ENCODE data around the gene KRTAP4-1. TPM values are rescaled to one million over a fixed set of nuclear protein-coding genes. Genes with fewer than 3 reads are reported as not detected.

The KRTAP4-1 gene
- total and polyA plus RNA-seq, 3 experiments from 2014 or later, result not detected

DNA sequence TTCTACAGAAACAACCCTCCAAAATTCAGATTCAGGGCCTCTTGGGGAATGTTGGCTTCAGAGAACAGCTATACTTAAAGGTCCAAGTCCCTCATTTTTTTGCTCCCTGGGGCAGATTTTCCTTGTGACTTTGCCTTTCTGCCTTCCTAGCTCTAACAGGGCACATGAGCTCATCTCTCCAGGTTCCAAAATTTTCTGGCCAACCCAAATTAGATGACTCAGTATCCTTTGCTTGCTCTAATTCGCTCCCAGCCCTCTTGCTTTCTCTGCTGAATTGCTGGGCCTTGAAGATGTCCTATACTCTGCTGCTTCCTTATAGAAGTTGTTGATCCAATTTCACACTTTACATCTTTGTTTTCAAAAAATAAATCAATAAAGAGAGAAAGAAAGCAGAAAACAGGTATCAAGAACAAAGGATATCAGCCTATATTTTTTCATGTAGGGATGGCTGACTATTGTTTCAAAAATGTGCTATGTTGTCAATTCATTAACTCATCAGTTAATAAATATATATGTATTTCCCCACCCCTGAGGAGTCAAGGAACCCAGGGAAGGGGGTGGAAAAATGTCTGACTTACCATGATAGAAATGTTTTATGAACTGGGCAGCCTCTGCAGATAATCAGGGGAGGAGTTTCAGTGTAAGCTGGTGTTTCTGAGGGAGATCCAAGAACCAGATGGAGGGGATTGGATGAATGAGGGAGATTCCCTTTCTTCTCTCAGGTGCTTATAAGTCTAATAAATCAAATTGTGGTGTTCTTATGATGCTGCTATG is 5.7 kb downstream of the KRTAP4-1 start:
- CTCF ChIA-PET, result no interaction called here

DNA sequence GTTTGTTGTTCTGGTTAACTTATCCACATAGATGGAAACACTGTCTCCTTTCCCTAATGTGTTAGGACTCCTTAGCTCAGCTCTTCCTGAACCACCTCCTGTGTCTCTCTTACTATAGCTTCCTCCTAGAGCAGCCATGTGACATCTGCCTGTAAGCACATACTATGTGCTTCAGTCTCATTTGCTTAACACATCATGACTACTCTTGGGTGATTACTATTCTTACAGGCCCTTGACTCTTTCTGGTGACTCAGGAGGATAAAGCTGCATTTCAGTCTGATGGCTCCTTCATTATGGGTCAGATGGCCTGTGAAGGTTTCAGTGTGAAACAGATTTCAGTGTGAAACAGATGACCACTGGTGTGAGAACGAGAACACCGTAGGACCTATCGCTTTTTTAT is 6.4 kb downstream of the KRTAP4-1 start:
- no peak overlapping the region for H3K4me3 Mint-ChIP-seq
- H3K36me3 Mint-ChIP-seq, result no peaks in the 10 kb centered on the region
- no peak overlapping the region for H3K27ac Mint-ChIP-seq
- Histone ChIP-seq H3K27me3 (ENCODE audit: insufficient read depth, low read length, poor library complexity, severe bottlenecking) (no peaks in the 10 kb centered on the region), H3K4me1 (ENCODE audit: insufficient read depth, low read length) (no peaks in the 10 kb centered on the region), H3K9me3 (ENCODE audit: low read length) (no peaks in the 10 kb centered on the region), H3K4me3 (ENCODE audit: low read length) (no peak overlapping the region), H3K36me3 (ENCODE audit: insufficient read depth, low read length) (no peaks in the 10 kb centered on the region), H3K27ac (ENCODE audit: low read depth, low read length) (peak overlapping the region; percentile 9)
- no peak for DNase-seq
- CTCF ChIA-PET, result no interaction called here
- POLR2A ChIA-PET, result no interaction called here
- no peaks in the 10 kb centered on the region for H3K9me3 Mint-ChIP-seq
- H3K27me3 Mint-ChIP-seq, result peaks cover 6 to 16% of the 10 kb centered on the region in 2 donors
- peaks cover 0 to 1% (median 0%) of the 10 kb centered on the region in 3 donors for H3K4me1 Mint-ChIP-seq

More for the DNA sequence above, 5.7 kb downstream of the KRTAP4-1 start:
- peak overlapping the region in 1 of 8 donors; percentile 66 for H3K27ac Mint-ChIP-seq
- H3K4me3 Mint-ChIP-seq, result no peak overlapping the region
- H3K4me1 Mint-ChIP-seq, result no peaks in the 10 kb centered on the region
- no peak overlapping the region for H3K27ac ChIP-seq (ENCODE audit: low read depth, low read length)
- H3K4me3 ChIP-seq (ENCODE audit: low read length), result no peak overlapping the region
- H3K9me3 ChIP-seq (ENCODE audit: low read length), result no peaks in the 10 kb centered on the region
- H3K9me3 Mint-ChIP-seq, result no peaks in the 10 kb centered on the region
- no peaks in the 10 kb centered on the region for H3K36me3 Mint-ChIP-seq
- no peaks in the 10 kb centered on the region for H3K27me3 ChIP-seq (ENCODE audit: insufficient read depth, low read length, poor library complexity, severe bottlenecking)
- no peaks in the 10 kb centered on the region for H3K4me1 ChIP-seq (ENCODE audit: insufficient read depth, low read length)
- no peaks in the 10 kb centered on the region for H3K36me3 ChIP-seq (ENCODE audit: insufficient read depth, low read length)
- POLR2A ChIA-PET, result no interaction called here
- H3K27me3 Mint-ChIP-seq, result peaks cover 7 to 17% of the 10 kb centered on the region in 2 donors
- no peak for DNase-seq

DNA sequence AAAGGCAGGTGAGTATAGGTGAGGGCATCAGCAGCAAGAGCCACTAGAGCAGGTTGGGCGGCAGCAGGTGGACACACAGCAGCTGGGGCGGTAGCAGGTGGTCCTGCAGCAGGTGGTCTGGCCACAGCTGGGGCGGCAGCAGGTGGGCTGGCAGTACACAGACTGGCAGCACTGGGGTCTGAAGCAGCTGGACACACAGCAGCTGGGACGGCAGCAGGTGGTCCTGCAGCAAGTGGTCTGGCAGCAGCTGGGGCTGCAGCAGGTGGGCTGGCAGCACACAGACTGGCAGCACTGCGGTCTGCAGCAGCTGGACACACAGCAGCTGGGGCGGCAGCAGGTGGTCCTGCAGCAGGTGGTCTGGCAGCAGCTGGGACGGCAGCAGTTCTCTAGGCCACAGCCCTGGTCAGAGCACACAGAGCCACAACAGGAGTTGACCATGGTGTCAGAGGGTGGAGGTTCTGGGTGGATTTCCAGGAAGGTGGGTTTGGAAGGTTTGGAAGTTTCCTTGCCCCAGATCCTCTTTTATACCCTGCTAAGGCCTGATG is 6.9 kb downstream of the KRTAP4-1 start, which contains the start of gene KRTAP4-2:
Gene KRTAP4-2 (minus strand): TSS at position 495 of the 545 bp plus-strand sequence. CDS start 57 bp downstream, at position 438.
- no peak for DNase-seq
- Mint-ChIP-seq H3K4me1 (peaks cover 0 to 2% (median 0%) of the 10 kb centered on the region in 3 donors), H3K9me3 (no peaks in the 10 kb centered on the region), H3K27me3 (peaks cover 6 to 16% of the 10 kb centered on the region in 2 donors), H3K36me3 (no peaks in the 10 kb centered on the region), H3K4me3 (no peak within 1 kb of the TSS), H3K27ac (peak within 1 kb of the TSS in 2 of 8 donors; percentile 52 to 66)
- Histone ChIP-seq H3K36me3 (ENCODE audit: insufficient read depth, low read length) (no peaks in the 10 kb centered on the region), H3K4me3 (ENCODE audit: low read length) (no peak within 1 kb of the TSS), H3K27me3 (ENCODE audit: insufficient read depth, low read length, poor library complexity, severe bottlenecking) (no peaks in the 10 kb centered on the region), H3K27ac (ENCODE audit: low read depth, low read length) (peak within 1 kb of the TSS; percentile 9), H3K9me3 (ENCODE audit: low read length) (no peaks in the 10 kb centered on the region), H3K4me1 (ENCODE audit: insufficient read depth, low read length) (no peaks in the 10 kb centered on the region)
- CTCF ChIA-PET, result no interaction called here
- POLR2A ChIA-PET, result no interaction called here

DNA sequence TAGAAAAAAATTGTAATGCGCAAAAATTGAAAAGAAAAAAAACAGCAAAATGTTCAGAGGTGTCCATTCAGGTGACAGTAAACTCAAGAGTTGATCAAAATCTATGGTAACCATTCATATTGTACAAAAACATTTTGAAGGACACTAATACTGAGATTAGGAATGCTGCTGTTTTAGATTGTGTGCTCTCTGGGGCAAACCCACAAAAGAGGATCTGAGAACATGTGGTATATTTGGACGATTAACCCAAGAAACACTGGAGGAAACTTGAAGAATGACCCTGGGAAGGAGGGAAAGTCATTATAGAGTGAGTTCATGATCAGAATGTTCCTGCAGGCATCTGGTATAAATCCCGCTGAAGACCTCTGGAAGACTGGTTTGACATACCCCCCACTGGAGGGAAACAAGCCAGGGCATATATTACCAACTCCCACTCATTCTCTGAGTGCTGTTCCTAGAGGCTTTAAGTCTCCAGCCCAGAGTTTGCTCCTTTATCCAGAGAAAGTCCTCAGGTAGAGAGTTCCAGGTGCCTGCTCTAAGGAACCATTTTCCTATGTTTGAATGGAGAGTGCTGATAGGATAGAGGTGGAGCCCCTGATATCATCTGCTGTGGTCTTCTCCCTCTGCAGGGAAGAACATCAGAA is 7.8 kb downstream of the KRTAP4-1 start:
- Mint-ChIP-seq H3K27me3 (peaks cover 8 to 17% of the 10 kb centered on the region in 2 donors), H3K27ac (no peak overlapping the region), H3K9me3 (no peaks in the 10 kb centered on the region), H3K4me1 (peaks cover 0 to 4% (median 0%) of the 10 kb centered on the region in 3 donors), H3K4me3 (no peak overlapping the region), H3K36me3 (no peaks in the 10 kb centered on the region)
- H3K27ac ChIP-seq (ENCODE audit: low read depth, low read length), result no peak overlapping the region
- H3K9me3 ChIP-seq (ENCODE audit: low read length), result no peaks in the 10 kb centered on the region
- H3K4me3 ChIP-seq (ENCODE audit: low read length), result no peak overlapping the region
- H3K36me3 ChIP-seq (ENCODE audit: insufficient read depth, low read length), result no peaks in the 10 kb centered on the region
- POLR2A ChIA-PET, result no interaction called here
- H3K4me1 ChIP-seq (ENCODE audit: insufficient read depth, low read length), result no peaks in the 10 kb centered on the region
- CTCF ChIA-PET, result no interaction called here
- no peak for DNase-seq
- H3K27me3 ChIP-seq (ENCODE audit: insufficient read depth, low read length, poor library complexity, severe bottlenecking), result no peaks in the 10 kb centered on the region

DNA sequence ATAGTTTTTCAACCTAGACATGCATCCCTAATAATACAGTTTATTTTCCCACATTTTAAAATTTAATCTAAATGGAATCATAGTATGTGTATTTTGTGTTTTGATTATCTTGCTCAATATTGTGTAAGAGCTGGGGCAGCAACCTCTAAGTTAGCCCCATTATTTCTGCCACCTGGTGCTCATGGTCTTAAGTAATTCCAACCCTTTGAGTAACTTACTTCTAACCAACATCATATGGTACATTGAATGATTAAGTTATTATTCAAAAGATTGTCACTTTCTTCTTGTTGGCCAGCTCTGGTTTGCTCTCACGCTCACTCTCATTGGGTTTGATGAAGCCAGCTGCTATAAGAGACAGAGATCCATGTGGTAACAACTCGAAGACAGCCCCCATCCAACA is 12.8 kb downstream of the KRTAP4-1 start:
- no peaks in the 10 kb centered on the region for H3K27me3 ChIP-seq (ENCODE audit: insufficient read depth, low read length, poor library complexity, severe bottlenecking)
- H3K9me3 Mint-ChIP-seq, result no peaks in the 10 kb centered on the region
- no peaks in the 10 kb centered on the region for H3K4me1 ChIP-seq (ENCODE audit: insufficient read depth, low read length)
- no peaks in the 10 kb centered on the region for H3K9me3 ChIP-seq (ENCODE audit: low read length)
- peaks cover 9 to 13% of the 10 kb centered on the region in 2 donors for H3K27me3 Mint-ChIP-seq
- no peak overlapping the region for H3K4me3 Mint-ChIP-seq
- no peak overlapping the region for H3K4me3 ChIP-seq (ENCODE audit: low read length)
- no peaks in the 10 kb centered on the region for H3K36me3 ChIP-seq (ENCODE audit: insufficient read depth, low read length)
- no peaks in the 10 kb centered on the region for H3K36me3 Mint-ChIP-seq
- CTCF ChIA-PET, result no interaction called here
- POLR2A ChIA-PET, result no interaction called here
- no peak for DNase-seq
- H3K27ac Mint-ChIP-seq, result no peak overlapping the region
- peaks cover 0 to 8% (median 0%) of the 10 kb centered on the region in 3 donors for H3K4me1 Mint-ChIP-seq
- H3K27ac ChIP-seq (ENCODE audit: low read depth, low read length), result no peak overlapping the region

DNA sequence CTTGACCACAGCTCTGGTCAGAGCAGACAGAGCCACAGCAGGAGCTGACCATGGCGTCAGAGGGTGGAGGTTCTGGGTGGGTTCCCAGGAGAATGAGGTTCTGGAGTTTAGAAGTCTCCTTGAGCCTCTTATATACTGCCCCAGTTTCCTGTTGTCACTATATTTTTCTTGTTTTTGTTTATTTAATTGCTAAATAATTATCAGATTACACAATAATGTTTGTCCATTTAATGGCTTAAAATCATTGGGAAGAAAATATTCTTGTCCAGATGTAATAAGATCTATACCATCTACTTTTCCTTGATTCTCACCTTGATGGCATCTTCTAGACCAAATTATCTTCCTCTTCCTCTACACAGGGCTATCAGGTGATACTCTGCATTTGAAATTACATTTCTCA is 16.6 kb downstream of the KRTAP4-1 start, which contains the start of gene KRTAP4-3:
Gene KRTAP4-3 (minus strand): TSS at position 101 of the 400 bp plus-strand sequence. CDS start 49 bp downstream, at position 52.
- no peaks in the 10 kb centered on the region for H3K9me3 Mint-ChIP-seq
- CTCF ChIA-PET, result no interaction called here
- peak within 1 kb of the TSS in 1 of 8 donors; percentile 17 for H3K27ac Mint-ChIP-seq
- Histone ChIP-seq H3K27ac (ENCODE audit: low read depth, low read length) (no peak within 1 kb of the TSS), H3K9me3 (ENCODE audit: low read length) (no peaks in the 10 kb centered on the region), H3K27me3 (ENCODE audit: insufficient read depth, low read length, poor library complexity, severe bottlenecking) (no peaks in the 10 kb centered on the region), H3K4me1 (ENCODE audit: insufficient read depth, low read length) (no peaks in the 10 kb centered on the region), H3K36me3 (ENCODE audit: insufficient read depth, low read length) (no peaks in the 10 kb centered on the region), H3K4me3 (ENCODE audit: low read length) (no peak within 1 kb of the TSS)
- POLR2A ChIA-PET, result no interaction called here
- H3K4me1 Mint-ChIP-seq, result peaks cover 0 to 7% (median 0%) of the 10 kb centered on the region in 3 donors
- no peaks in the 10 kb centered on the region for H3K36me3 Mint-ChIP-seq
- H3K4me3 Mint-ChIP-seq, result no peak within 1 kb of the TSS
- H3K27me3 Mint-ChIP-seq, result peaks cover 3 to 17% of the 10 kb centered on the region in 2 donors
- no peak for DNase-seq

DNA sequence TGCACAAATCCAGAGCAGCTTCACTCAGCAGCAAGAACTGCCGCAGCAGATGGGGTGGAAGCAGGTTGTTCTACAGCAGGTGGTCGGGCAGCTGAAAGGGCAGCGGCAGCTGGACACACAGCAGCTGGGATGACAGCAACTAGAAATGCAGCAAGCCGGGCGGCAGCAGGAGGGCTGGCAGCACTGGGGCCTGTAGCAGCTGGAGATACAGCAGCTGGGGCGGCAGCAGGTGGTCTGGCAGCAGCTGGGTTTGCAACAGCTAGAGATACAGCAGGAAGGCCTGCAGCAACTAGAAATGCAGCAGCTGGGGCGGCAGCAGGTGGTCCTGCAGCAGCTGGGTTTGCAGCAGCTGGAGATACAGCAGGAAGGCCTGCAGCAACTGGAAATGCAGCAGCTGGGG is 17.1 kb downstream of the KRTAP4-1 start:
- Mint-ChIP-seq H3K27ac (no peak overlapping the region), H3K4me1 (peaks cover 0 to 7% (median 0%) of the 10 kb centered on the region in 3 donors), H3K27me3 (peaks cover 3 to 19% of the 10 kb centered on the region in 2 donors), H3K4me3 (no peak overlapping the region), H3K36me3 (no peaks in the 10 kb centered on the region), H3K9me3 (no peaks in the 10 kb centered on the region)
- DNase-seq, result no peak
- H3K4me3 ChIP-seq (ENCODE audit: low read length), result no peak overlapping the region
- no peaks in the 10 kb centered on the region for H3K36me3 ChIP-seq (ENCODE audit: insufficient read depth, low read length)
- H3K27me3 ChIP-seq (ENCODE audit: insufficient read depth, low read length, poor library complexity, severe bottlenecking), result no peaks in the 10 kb centered on the region
- no peak overlapping the region for H3K27ac ChIP-seq (ENCODE audit: low read depth, low read length)
- POLR2A ChIA-PET, result no interaction called here
- no peaks in the 10 kb centered on the region for H3K4me1 ChIP-seq (ENCODE audit: insufficient read depth, low read length)
- H3K9me3 ChIP-seq (ENCODE audit: low read length), result no peaks in the 10 kb centered on the region
- CTCF ChIA-PET, result no interaction called here

DNA sequence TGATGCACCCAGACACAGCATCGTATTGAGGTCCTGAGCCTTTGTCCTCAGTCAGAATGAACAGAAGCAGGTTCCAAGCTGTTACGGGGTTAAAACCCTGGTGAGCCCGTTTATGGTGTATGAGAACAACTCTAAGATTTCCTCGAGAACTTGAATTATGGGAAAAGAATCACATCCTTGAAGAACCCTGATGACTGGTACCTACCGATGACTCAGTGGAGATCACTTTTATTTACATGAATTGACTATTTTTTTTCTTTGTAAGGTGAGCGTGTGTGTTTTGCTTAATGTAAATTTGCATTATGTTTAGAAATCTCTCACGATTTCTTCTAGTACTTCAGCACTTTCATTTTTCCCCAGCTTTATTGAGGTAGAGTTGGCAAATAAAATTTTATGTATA is 20.9 kb downstream of the KRTAP4-1 start:
- H3K27me3 ChIP-seq (ENCODE audit: insufficient read depth, low read length, poor library complexity, severe bottlenecking), result peaks cover 4% of the 10 kb centered on the region
- no peaks in the 10 kb centered on the region for H3K4me1 ChIP-seq (ENCODE audit: insufficient read depth, low read length)
- H3K36me3 ChIP-seq (ENCODE audit: insufficient read depth, low read length), result no peaks in the 10 kb centered on the region
- ChIA-PET POLR2A (no interaction called here), CTCF (no interaction called here)
- no peak overlapping the region for H3K27ac ChIP-seq (ENCODE audit: low read depth, low read length)
- no peaks in the 10 kb centered on the region for H3K9me3 ChIP-seq (ENCODE audit: low read length)
- peaks cover 0 to 5% (median 0%) of the 10 kb centered on the region in 3 donors for H3K4me1 Mint-ChIP-seq
- H3K36me3 Mint-ChIP-seq, result no peaks in the 10 kb centered on the region
- no peak overlapping the region for H3K27ac Mint-ChIP-seq
- no peaks in the 10 kb centered on the region for H3K9me3 Mint-ChIP-seq
- peaks cover 6 to 29% of the 10 kb centered on the region in 2 donors for H3K27me3 Mint-ChIP-seq
- H3K4me3 ChIP-seq (ENCODE audit: low read length), result no peak overlapping the region
- DNase-seq, result no peak
- H3K4me3 Mint-ChIP-seq, result no peak overlapping the region
